ENCODE data around the gene CFAP46. TPM values are rescaled to one million over a fixed set of nuclear protein-coding genes. Genes with fewer than 3 reads are reported as not detected.

CFAP46 gene
- total RNA-seq, 1 donor from 2014 or later = 1.3 TPM

GRCh38 chr10:132783165-132783939 lies 159.0 kb downstream of the CFAP46 start:
- FAIRE-seq = no peak
- H3K4me1 ChIP-seq (ENCODE audit: insufficient read depth, low read length) = peaks cover 5% of the 10 kb centered on the region
- H3K27me3 ChIP-seq (ENCODE audit: insufficient read depth, low read length) = peaks cover 28% of the 10 kb centered on the region
- no peaks in the 10 kb centered on the region for H3K79me2 ChIP-seq (ENCODE audit: insufficient read depth, low read length)
- H3K9me3 ChIP-seq (ENCODE audit: insufficient read depth, low read depth, low read length) = no peaks in the 10 kb centered on the region
- no peak for TF ChIP-seq EZH2 (IDR thresholded peaks at IDR 0.05; ENCODE audit: insufficient read depth, low read length)
- no peak for TF ChIP-seq CTCF (IDR thresholded peaks at IDR 0.05; ENCODE audit: insufficient read depth, low read depth, low read length)
- no peak for DNase-seq (ENCODE audit: low read depth)
- no peak overlapping the region for H2AFZ ChIP-seq (ENCODE audit: low read depth, low read length)
- no peak overlapping the region for H3K9ac ChIP-seq (ENCODE audit: low read length)
- peaks cover 2% of the 10 kb centered on the region for H3K36me3 ChIP-seq (ENCODE audit: insufficient read depth, low read length)
- no peak overlapping the region for H3K4me2 ChIP-seq (ENCODE audit: low read length)
- peaks cover 10% of the 10 kb centered on the region for H3K9me3 Mint-ChIP-seq (ENCODE audit: unreplicated experiment)
- no peaks in the 10 kb centered on the region for H3K4me1 Mint-ChIP-seq (ENCODE audit: low read depth, unreplicated experiment)
- H3K36me3 Mint-ChIP-seq (ENCODE audit: low read depth, unreplicated experiment) = peaks cover 14% of the 10 kb centered on the region
- peaks cover 23% of the 10 kb centered on the region for H3K27me3 Mint-ChIP-seq (ENCODE audit: low read depth, unreplicated experiment)
- no peak overlapping the region for H3K4me3 Mint-ChIP-seq (ENCODE audit: unreplicated experiment)
- peak overlapping the region; percentile 87 for H3K27ac Mint-ChIP-seq (ENCODE audit: unreplicated experiment)
- peaks cover 16% of the 10 kb centered on the region for H4K20me1 ChIP-seq (ENCODE audit: insufficient read depth, low read length)
- no peak overlapping the region for H3K27ac ChIP-seq (ENCODE audit: low read depth, low read length)
- no peak overlapping the region for H3K4me3 ChIP-seq (ENCODE audit: insufficient read depth, low read depth, low read length)

- Histone ChIP-seq H3K4me2 (ENCODE audit: low read length) (no peak overlapping the region), H3K36me3 (ENCODE audit: insufficient read depth, low read length) (peaks cover 2% of the 10 kb centered on the region), H3K27ac (ENCODE audit: low read depth, low read length) (no peak overlapping the region), H3K4me3 (ENCODE audit: insufficient read depth, low read depth, low read length) (no peak overlapping the region), H3K4me1 (ENCODE audit: insufficient read depth, low read length) (peaks cover 2% of the 10 kb centered on the region), H3K79me2 (ENCODE audit: insufficient read depth, low read length) (no peaks in the 10 kb centered on the region), H3K27me3 (ENCODE audit: insufficient read depth, low read length) (peaks cover 20% of the 10 kb centered on the region), H3K9me3 (ENCODE audit: insufficient read depth, low read depth, low read length) (no peaks in the 10 kb centered on the region), H4K20me1 (ENCODE audit: insufficient read depth, low read length) (peaks cover 16% of the 10 kb centered on the region), H2AFZ (ENCODE audit: low read depth, low read length) (no peak overlapping the region), H3K9ac (ENCODE audit: low read length) (no peak overlapping the region)
- Mint-ChIP-seq H3K27me3 (ENCODE audit: low read depth, unreplicated experiment) (peaks cover 23% of the 10 kb centered on the region), H3K27ac (ENCODE audit: unreplicated experiment) (no peak overlapping the region), H3K4me3 (ENCODE audit: unreplicated experiment) (no peak overlapping the region), H3K36me3 (ENCODE audit: low read depth, unreplicated experiment) (peaks cover 14% of the 10 kb centered on the region), H3K4me1 (ENCODE audit: low read depth, unreplicated experiment) (no peaks in the 10 kb centered on the region), H3K9me3 (ENCODE audit: unreplicated experiment) (peaks cover 10% of the 10 kb centered on the region)
- no peak for DNase-seq (ENCODE audit: low read depth)
- no peak for TF ChIP-seq EZH2 (IDR thresholded peaks at IDR 0.05; ENCODE audit: insufficient read depth, low read length)
- no peak for TF ChIP-seq CTCF (IDR thresholded peaks at IDR 0.05; ENCODE audit: insufficient read depth, low read depth, low read length)
- no peak for FAIRE-seq
Measured at GRCh38 chr10:132781556-132781955, 160.8 kb downstream of the CFAP46 start.

GRCh38 chr10:132780356-132780755 lies 162.0 kb downstream of the CFAP46 start:
- H3K9me3 Mint-ChIP-seq (ENCODE audit: unreplicated experiment) = peaks cover 10% of the 10 kb centered on the region
- no peak overlapping the region for H3K4me2 ChIP-seq (ENCODE audit: low read length)
- FAIRE-seq = no peak
- no peak for TF ChIP-seq EZH2 (IDR thresholded peaks at IDR 0.05; ENCODE audit: insufficient read depth, low read length)
- TF ChIP-seq CTCF (IDR thresholded peaks at IDR 0.05; ENCODE audit: insufficient read depth, low read depth, low read length) = no peak
- H3K4me3 ChIP-seq (ENCODE audit: insufficient read depth, low read depth, low read length) = no peak overlapping the region
- peaks cover 13% of the 10 kb centered on the region for H4K20me1 ChIP-seq (ENCODE audit: insufficient read depth, low read length)
- no peak overlapping the region for H3K27ac Mint-ChIP-seq (ENCODE audit: unreplicated experiment)
- no peak overlapping the region for H3K27ac ChIP-seq (ENCODE audit: low read depth, low read length)
- H2AFZ ChIP-seq (ENCODE audit: low read depth, low read length) = no peak overlapping the region
- DNase-seq (ENCODE audit: low read depth) = no peak
- no peak overlapping the region for H3K9ac ChIP-seq (ENCODE audit: low read length)
- H3K9me3 ChIP-seq (ENCODE audit: insufficient read depth, low read depth, low read length) = no peaks in the 10 kb centered on the region
- no peaks in the 10 kb centered on the region for H3K4me1 Mint-ChIP-seq (ENCODE audit: low read depth, unreplicated experiment)
- no peak overlapping the region for H3K4me3 Mint-ChIP-seq (ENCODE audit: unreplicated experiment)
- no peaks in the 10 kb centered on the region for H3K79me2 ChIP-seq (ENCODE audit: insufficient read depth, low read length)
- H3K27me3 Mint-ChIP-seq (ENCODE audit: low read depth, unreplicated experiment) = peaks cover 23% of the 10 kb centered on the region
- H3K27me3 ChIP-seq (ENCODE audit: insufficient read depth, low read length) = peaks cover 18% of the 10 kb centered on the region
- H3K36me3 Mint-ChIP-seq (ENCODE audit: low read depth, unreplicated experiment) = peaks cover 14% of the 10 kb centered on the region
- H3K4me1 ChIP-seq (ENCODE audit: insufficient read depth, low read length) = peaks cover 2% of the 10 kb centered on the region
- H3K36me3 ChIP-seq (ENCODE audit: insufficient read depth, low read length) = peaks cover 2% of the 10 kb centered on the region

Data from astrocyte (in vitro differentiated cells and primary cell).